Urothelium cell line (cell line): ENCODE measurements around the gene DOK6.

Experiments used
- DNase-seq: peaks from one replicate; pipeline ENCODE4 v3.0.0; 2011; ENCODE audit warnings: low spot score, mixed read lengths
- FAIRE-seq: peaks from 2 replicates; lab custom pipeline; 2011; peaks lifted over from hg19 to GRCh38; lab: Jason Lieb, UNC

Gene DOK6

GRCh38 chr18:69414184-69414583 is 13.5 kb downstream of the DOK6 start:
- no peak for DNase-seq
- no peak for FAIRE-seq

GRCh38 chr18:69432847-69433246 is 32.2 kb downstream of the DOK6 start:
- no peak for DNase-seq
- no peak for FAIRE-seq

- FAIRE-seq, result no peak
- DNase-seq, result no peak
These were observed 34.3 kb downstream of the DOK6 start for GRCh38 chr18:69435000-69435399.

GRCh38 chr18:69444221-69444620 is 43.5 kb downstream of the DOK6 start:
- FAIRE-seq, result no peak
- no peak for DNase-seq

- FAIRE-seq, result no peak
- no peak for DNase-seq
These were observed 47.2 kb downstream of the DOK6 start for GRCh38 chr18:69447886-69448285.

GRCh38 chr18:69455125-69455524 is 54.4 kb downstream of the DOK6 start:
- DNase-seq (no peak), FAIRE-seq (no peak)

- no peak for FAIRE-seq
These were observed 68.8 kb downstream of the DOK6 start for GRCh38 chr18:69469444-69469919.

GRCh38 chr18:69480460-69480859 is 79.8 kb downstream of the DOK6 start:
- DNase-seq (no peak), FAIRE-seq (no peak)

More at GRCh38 chr18:69469444-69469919, 68.8 kb downstream of the DOK6 start:
- DNase-seq, result peak; percentile 31

- DNase-seq (no peak), FAIRE-seq (no peak)
These were observed 82.9 kb downstream of the DOK6 start for GRCh38 chr18:69483574-69483973.

- DNase-seq (no peak), FAIRE-seq (no peak)
These were observed 84.2 kb downstream of the DOK6 start for GRCh38 chr18:69484699-69485396.

GRCh38 chr18:69487488-69488394 is 87.1 kb downstream of the DOK6 start:
- FAIRE-seq (no peak), DNase-seq (no peak)

GRCh38 chr18:69490072-69490471 is 89.4 kb downstream of the DOK6 start:
- no peak for DNase-seq
- FAIRE-seq, result no peak

GRCh38 chr18:69490813-69491212 is 90.1 kb downstream of the DOK6 start:
- FAIRE-seq (no peak), DNase-seq (peak; percentile 21)

- DNase-seq (no peak), FAIRE-seq (no peak)
These were observed 90.9 kb downstream of the DOK6 start for GRCh38 chr18:69491576-69491975.

- FAIRE-seq (no peak), DNase-seq (no peak)
These were observed 92.2 kb downstream of the DOK6 start for GRCh38 chr18:69492861-69493260.

GRCh38 chr18:69494841-69495240 is 94.2 kb downstream of the DOK6 start:
- no peak for DNase-seq
- no peak for FAIRE-seq

GRCh38 chr18:69495338-69495737 is 94.7 kb downstream of the DOK6 start:
- no peak for DNase-seq
- no peak for FAIRE-seq

GRCh38 chr18:69495841-69496533 is 95.3 kb downstream of the DOK6 start:
- DNase-seq (no peak), FAIRE-seq (no peak)

- DNase-seq, result no peak
- FAIRE-seq, result no peak
These were observed 118.3 kb downstream of the DOK6 start for GRCh38 chr18:69518989-69519388.

- no peak for DNase-seq
- FAIRE-seq, result no peak
These were observed 122.9 kb downstream of the DOK6 start for GRCh38 chr18:69523582-69523981.

GRCh38 chr18:69528435-69528834 is 127.7 kb downstream of the DOK6 start:
- no peak for FAIRE-seq
- DNase-seq, result peak; percentile 3
